Measurements from ENCODE around the gene MYCBPAP. TPM values are rescaled to one million over a fixed set of nuclear protein-coding genes. Genes with fewer than 3 reads are reported as not detected.

Gene MYCBPAP
- total and polyA plus RNA-seq, 8 donors, result 1.4 to 9.1 (median 5.8) TPM

GRCh38 chr17:50566886-50567285 is 58.6 kb downstream of the MYCBPAP start:
- DNase-seq, result no peak
- intact Hi-C loops (cut with DNase I), result no loop called here

GRCh38 chr17:50568659-50569058 is 60.4 kb downstream of the MYCBPAP start:
- intact Hi-C loops (cut with DNase I), result no loop called here
- no peak overlapping the region for H3K4me3 ChIP-seq
- H3K27ac ChIP-seq, result no peak overlapping the region
- no peak for TF ChIP-seq CTCF (IDR thresholded peaks at IDR 0.05)
- ATAC-seq, result no peak
- H3K4me1 ChIP-seq, result no peaks in the 10 kb centered on the region
- DNase-seq, result no peak
- peaks cover 0 to 42% of the 10 kb centered on the region in 2 donors for H3K27me3 ChIP-seq
- H3K9me3 ChIP-seq, result no peaks in the 10 kb centered on the region
- no peaks in the 10 kb centered on the region for H3K36me3 ChIP-seq

More at GRCh38 chr17:50566886-50567285, 58.6 kb downstream of the MYCBPAP start:
- Histone ChIP-seq H3K27ac (no peak overlapping the region), H3K36me3 (no peaks in the 10 kb centered on the region), H3K9me3 (no peaks in the 10 kb centered on the region), H3K27me3 (peaks cover 12 to 60% of the 10 kb centered on the region in 2 donors), H3K4me3 (no peak overlapping the region), H3K4me1 (peaks cover 0 to 3% of the 10 kb centered on the region in 2 donors)
- no peak for ATAC-seq
- no peak for TF ChIP-seq CTCF (IDR thresholded peaks at IDR 0.05)

- no peak for TF ChIP-seq CTCF (IDR thresholded peaks at IDR 0.05)
- Histone ChIP-seq H3K4me3 (no peak overlapping the region), H3K9me3 (no peaks in the 10 kb centered on the region), H3K27ac (no peak overlapping the region), H3K36me3 (no peaks in the 10 kb centered on the region), H3K4me1 (no peaks in the 10 kb centered on the region), H3K27me3 (peaks cover 0 to 33% of the 10 kb centered on the region in 2 donors)
- DNase-seq (no peak), ATAC-seq (no peak)
- intact Hi-C loops (cut with DNase I), result no loop called here
Observed at GRCh38 chr17:50569592-50569991, 61.4 kb downstream of the MYCBPAP start.

DNA sequence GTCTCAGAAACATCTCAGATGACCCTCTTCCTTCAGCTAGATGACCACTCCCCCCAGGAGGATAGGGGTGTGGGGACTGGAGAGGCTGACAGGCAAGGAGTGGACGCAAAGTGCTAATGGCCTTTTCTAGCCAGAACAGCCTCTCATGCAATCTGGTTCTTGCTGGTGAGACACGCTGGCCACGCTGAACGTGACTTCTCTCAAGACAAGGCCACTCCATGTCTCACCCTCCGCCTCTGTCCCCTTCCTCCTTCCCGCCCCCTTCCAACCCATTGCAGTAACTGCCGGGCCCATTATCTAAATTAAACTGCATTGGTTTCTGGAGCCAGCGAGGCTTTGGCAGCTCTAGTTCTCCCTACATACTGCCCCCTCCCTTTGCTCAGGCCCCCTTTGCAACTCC is 61.8 kb downstream of the MYCBPAP start:
- H3K9me3 ChIP-seq, result no peaks in the 10 kb centered on the region
- DNase-seq, result no peak
- H3K27ac ChIP-seq, result no peak overlapping the region
- H3K4me3 ChIP-seq, result no peak overlapping the region
- no peaks in the 10 kb centered on the region for H3K36me3 ChIP-seq
- H3K27me3 ChIP-seq, result peaks cover 0 to 28% of the 10 kb centered on the region in 2 donors
- no peaks in the 10 kb centered on the region for H3K4me1 ChIP-seq
- intact Hi-C loops (cut with DNase I), result no loop called here
- no peak for TF ChIP-seq CTCF (IDR thresholded peaks at IDR 0.05)
- ATAC-seq, result no peak

DNA sequence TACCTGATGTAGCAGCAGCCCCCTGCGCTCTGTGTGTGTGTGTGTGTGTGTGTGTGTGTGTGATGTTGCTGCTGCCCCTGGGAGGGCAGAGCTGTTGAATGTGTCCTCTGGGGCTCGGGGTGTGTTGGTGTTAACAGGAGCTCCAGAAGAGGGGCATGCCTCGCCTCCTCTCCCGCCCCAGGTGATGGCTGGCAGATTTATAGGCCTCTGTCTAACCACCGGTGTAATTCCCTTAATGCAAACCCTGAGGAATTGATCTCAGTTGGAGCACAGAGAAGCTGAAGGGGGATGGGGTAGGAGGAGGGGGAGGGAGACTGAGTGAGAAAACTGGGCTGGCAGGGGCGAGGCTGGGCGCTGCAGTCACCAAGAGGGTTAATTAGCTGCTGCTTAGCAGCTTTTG is 62.3 kb downstream of the MYCBPAP start:
- Histone ChIP-seq H3K4me3 (no peak overlapping the region), H3K27ac (no peak overlapping the region), H3K27me3 (peaks cover 0 to 24% of the 10 kb centered on the region in 2 donors), H3K9me3 (no peaks in the 10 kb centered on the region), H3K4me1 (no peaks in the 10 kb centered on the region), H3K36me3 (no peaks in the 10 kb centered on the region)
- ATAC-seq (no peak), DNase-seq (no peak)
- intact Hi-C loops (cut with DNase I), result no loop called here
- no peak for TF ChIP-seq CTCF (IDR thresholded peaks at IDR 0.05)
